OCI-LY3 (cell line): ENCODE data around the gene UGT1A10.

ENCODE experiments used
- H2AFZ ChIP-seq: fragments of 200-600, 300-600 bp; shearing (Covaris generic); 2 replicates; pipeline ENCODE4 v1.6.0; 2014; ENCODE audit warnings: antibody characterized with exemption, low read depth, low read length
- H3K27ac ChIP-seq: fragments of 200-600, 300-600 bp; sonication (generic); 2 replicates; pipeline ENCODE4 v1.5.1; 2014; ENCODE audit warnings: mild to moderate bottlenecking, low read length, moderate library complexity, mixed read lengths
- H3K27me3 ChIP-seq: fragments of 200-600, 300-600 bp; sonication (generic); 2 replicates; pipeline ENCODE4 v1.6.1; 2014; ENCODE audit warnings: low read depth, low read length, mixed read lengths
- H3K36me3 ChIP-seq: fragments of 200-600, 300-600 bp; sonication (generic); replicated peaks from 2 replicates; pipeline ENCODE3; 2014; ENCODE audit warnings: low read depth, low read length, mixed read lengths
- H3K4me1 ChIP-seq: fragments of 300-600, 200-600 bp; sonication (generic); 2 replicates; pipeline ENCODE4 v1.6.1; 2014; ENCODE audit warnings: low read length, mixed read lengths
- H3K4me2 ChIP-seq: fragments of 200-600, 300-600 bp; sonication (generic); 2 replicates; pipeline ENCODE4 v1.6.1; 2014; ENCODE audit warnings: low read length, mixed read lengths
- H3K4me3 ChIP-seq: fragments of 300-600, 200-600 bp; sonication (generic); 2 replicates; pipeline ENCODE4 v1.5.1; 2014; ENCODE audit warnings: antibody characterized with exemption, mild to moderate bottlenecking, low read length, moderate library complexity
- H3K79me2 ChIP-seq: fragments of 300-600, 200-600 bp; shearing (Covaris generic); 2 replicates; pipeline ENCODE4 v1.6.1; 2014; ENCODE audit warnings: mild to moderate bottlenecking, low read length, mixed read lengths
- H3K9ac ChIP-seq: fragments of 300-600, 200-600 bp; shearing (Covaris generic); 2 replicates; pipeline ENCODE4 v1.6.0; 2014; ENCODE audit warnings: mild to moderate bottlenecking, low read length, moderate library complexity
- H3K9me3 ChIP-seq: fragments of 200-600, 300-600 bp; shearing (Covaris generic); 2 replicates; pipeline ENCODE4 v1.6.1; 2014; ENCODE audit warnings: low read length, mixed read lengths; ENCODE audit not compliant: insufficient read depth
- H4K20me1 ChIP-seq: fragments of 200-600, 300-600 bp; sonication (generic); 2 replicates; pipeline ENCODE4 v1.6.1; 2016; ENCODE audit warnings: low read length, mixed read lengths; ENCODE audit not compliant: insufficient read depth
- CTCF ChIP-seq: fragments of 200-600, 300-600 bp; sonication (generic); IDR thresholded peaks from 2 replicates; pipeline ENCODE4 v1.5.1; 2014; ENCODE audit warnings: antibody characterized with exemption, low read length, low read depth
- EZH2phosphoT487 ChIP-seq: fragments of 200-600 bp; shearing (Covaris generic); IDR thresholded peaks from 2 replicates; pipeline ENCODE4 v1.6.1; 2018; ENCODE audit warnings: antibody characterized with exemption, mixed run types, low read depth

The UGT1A10 gene

GRCh38 chr2:233814056-233814835, 178.0 kb downstream of the UGT1A10 start:
- H4K20me1 ChIP-seq, result no peaks in the 10 kb centered on the region
- no peak overlapping the region for H3K4me2 ChIP-seq
- no peaks in the 10 kb centered on the region for H3K27me3 ChIP-seq
- no peak overlapping the region for H3K4me3 ChIP-seq
- H3K9ac ChIP-seq, result no peak overlapping the region
- TF ChIP-seq CTCF (no peak), EZH2phosphoT487 (no peak)
- H3K4me1 ChIP-seq, result no peaks in the 10 kb centered on the region
- H3K9me3 ChIP-seq, result no peaks in the 10 kb centered on the region
- no peak overlapping the region for H3K27ac ChIP-seq
- no peaks in the 10 kb centered on the region for H3K36me3 ChIP-seq
- H3K79me2 ChIP-seq, result no peaks in the 10 kb centered on the region
- no peak overlapping the region for H2AFZ ChIP-seq

- Histone ChIP-seq H3K4me2 (no peak overlapping the region), H3K9me3 (no peaks in the 10 kb centered on the region), H3K4me3 (no peak overlapping the region), H3K36me3 (no peaks in the 10 kb centered on the region), H3K4me1 (no peaks in the 10 kb centered on the region), H4K20me1 (no peaks in the 10 kb centered on the region), H3K27ac (no peak overlapping the region), H3K9ac (no peak overlapping the region), H3K27me3 (no peaks in the 10 kb centered on the region), H2AFZ (no peak overlapping the region), H3K79me2 (no peaks in the 10 kb centered on the region)
- TF ChIP-seq EZH2phosphoT487 (no peak), CTCF (no peak)
Measured at GRCh38 chr2:233815861-233816260, 179.6 kb downstream of the UGT1A10 start.

- Histone ChIP-seq H4K20me1 (no peaks in the 10 kb centered on the region), H2AFZ (no peak overlapping the region), H3K4me1 (no peaks in the 10 kb centered on the region), H3K9ac (no peak overlapping the region), H3K4me2 (no peak overlapping the region), H3K9me3 (no peaks in the 10 kb centered on the region), H3K4me3 (no peak overlapping the region), H3K79me2 (no peaks in the 10 kb centered on the region), H3K27ac (no peak overlapping the region), H3K27me3 (no peaks in the 10 kb centered on the region), H3K36me3 (no peaks in the 10 kb centered on the region)
- TF ChIP-seq CTCF (no peak), EZH2phosphoT487 (no peak)
Measured at GRCh38 chr2:233816334-233816733, 180.1 kb downstream of the UGT1A10 start.

GRCh38 chr2:233816771-233817170, 180.5 kb downstream of the UGT1A10 start:
- H3K27me3 ChIP-seq, result no peaks in the 10 kb centered on the region
- no peak overlapping the region for H3K27ac ChIP-seq
- no peak for TF ChIP-seq EZH2phosphoT487
- no peak for TF ChIP-seq CTCF
- H3K4me2 ChIP-seq, result no peak overlapping the region
- H2AFZ ChIP-seq, result no peak overlapping the region
- H4K20me1 ChIP-seq, result no peaks in the 10 kb centered on the region
- H3K36me3 ChIP-seq, result no peaks in the 10 kb centered on the region
- no peak overlapping the region for H3K9ac ChIP-seq
- H3K9me3 ChIP-seq, result no peaks in the 10 kb centered on the region
- H3K4me1 ChIP-seq, result no peaks in the 10 kb centered on the region
- H3K79me2 ChIP-seq, result no peaks in the 10 kb centered on the region
- H3K4me3 ChIP-seq, result no peak overlapping the region
